Left ventricle myocardium superior (tissue), 1 donor: ENCODE data around the gene TRIL. TPM values are rescaled to one million over a fixed set of nuclear protein-coding genes. Genes with fewer than 3 reads are reported as not detected.

ENCODE experiments used
- ATAC-seq: fragments of 200-7000 bp; cut with Tn5 transposase; one replicate; pipeline ENCODE4 v1.9.1; 2020; ENCODE audit warnings: mild to moderate bottlenecking, moderate library complexity
- DNase-seq: peaks from one replicate; pipeline ENCODE4 v3.0.0-alpha.2; 2020
- intact Hi-C: fragments of 100-400 bp; cut with micrococcal nuclease; formaldehyde crosslinking; loops from one replicate; pipeline ENCODE4 v1.11.0; 2022
- total RNA-seq: library from RNA; stranded (reverse); fragmentation: NEBNext Ultra II Directional; extraction: Animal tissue kit (Norgen Biotek cat#: 25700); gene quantifications from one replicate; pipeline ENCODE4 v1.2.1, GENCODE V29; 2021
- donor health status: DM: no; HTN: yes; CAD: no; lungs with severe emphysema.

TRIL gene
- total RNA-seq, 1 donor from 2014 or later, result 2.4 TPM

- intact Hi-C loops, result no loop called here
- ATAC-seq (peak; percentile 35), DNase-seq (peak; percentile 70)
Measured at GRCh38 chr7:28984631-28985030, 26.5 kb upstream of the TRIL start.

GRCh38 chr7:28984217-28984616, 26.1 kb upstream of the TRIL start:
- intact Hi-C loops, result no loop called here
- DNase-seq (no peak), ATAC-seq (no peak)

GRCh38 chr7:28983396-28984190, 25.5 kb upstream of the TRIL start:
- ATAC-seq, result no peak
- intact Hi-C loops, result no loop called here
- no peak for DNase-seq

- DNase-seq (no peak), ATAC-seq (no peak)
- intact Hi-C loops, result no loop called here
Measured at GRCh38 chr7:28981161-28981465, 23.0 kb upstream of the TRIL start.

- peak; percentile 59 for ATAC-seq
- DNase-seq, result peak; percentile 39
- intact Hi-C loops, result no loop called here
Measured at GRCh38 chr7:28980451-28981160, 22.5 kb upstream of the TRIL start.

GRCh38 chr7:28979776-28980175, 21.6 kb upstream of the TRIL start:
- intact Hi-C loops, result no loop called here
- peak; percentile 87 for ATAC-seq
- peak; percentile 73 for DNase-seq

GRCh38 chr7:28977881-28978280, 19.8 kb upstream of the TRIL start:
- ATAC-seq, result peak; percentile 7
- intact Hi-C loops, result no loop called here

GRCh38 chr7:28976022-28976421, 17.9 kb upstream of the TRIL start:
- peak; percentile 50 for ATAC-seq

More at GRCh38 chr7:28977881-28978280, 19.8 kb upstream of the TRIL start:
- no peak for DNase-seq

GRCh38 chr7:28973591-28973990, 15.5 kb upstream of the TRIL start:
- intact Hi-C loops, result no loop called here
- no peak for DNase-seq
- no peak for ATAC-seq

More at GRCh38 chr7:28976022-28976421, 17.9 kb upstream of the TRIL start:
- intact Hi-C loops, result no loop called here
- DNase-seq, result no peak

GRCh38 chr7:28964056-28964455, 5.9 kb upstream of the TRIL start:
- intact Hi-C loops, result no loop called here
- no peak for DNase-seq
- no peak for ATAC-seq

GRCh38 chr7:28961972-28962371, 3.8 kb upstream of the TRIL start:
- intact Hi-C loops, result no loop called here
- DNase-seq, result no peak
- ATAC-seq, result no peak

- ATAC-seq, result no peak
- no peak for DNase-seq
Measured at GRCh38 chr7:28960071-28960840, 2.1 kb upstream of the TRIL start.

GRCh38 chr7:28958980-28959347, 834 bp upstream of the TRIL start:
- DNase-seq, result no peak
- no peak for ATAC-seq
- intact Hi-C loops, result no loop called here

More at GRCh38 chr7:28960071-28960840, 2.1 kb upstream of the TRIL start:
- intact Hi-C loops, result no loop called here

GRCh38 chr7:28957751-28958234, 337 bp downstream of the TRIL start:
- peak; percentile 58 for DNase-seq
- intact Hi-C loops, result no loop called here
- peak; percentile 31 for ATAC-seq

GRCh38 chr7:28957064-28957750, 923 bp downstream of the TRIL start:
- intact Hi-C loops, result no loop called here
- ATAC-seq (peak; percentile 42), DNase-seq (peak; percentile 66)

- DNase-seq, result peak; percentile 80
- intact Hi-C loops, result no loop called here
- ATAC-seq, result peak; percentile 76
Measured at GRCh38 chr7:28956608-28957063, 1.5 kb downstream of the TRIL start.

GRCh38 chr7:28955718-28956607, 2.2 kb downstream of the TRIL start:
- DNase-seq (peak; percentile 90), ATAC-seq (peak; percentile 70)
- intact Hi-C loops, result no loop called here

GRCh38 chr7:28955356-28955717, 2.8 kb downstream of the TRIL start:
- ATAC-seq, result no peak
- DNase-seq, result no peak
- intact Hi-C loops, result no loop called here
